Endodermal cell (in vitro differentiated cells): ENCODE results near the gene CDKN1C. TPM values are rescaled to one million over a fixed set of nuclear protein-coding genes. Genes with fewer than 3 reads are reported as not detected.

ENCODE experiments used
- DNase-seq: peaks from one replicate; pipeline ENCODE4 v3.0.0-alpha.2; 2017
- H3K27ac ChIP-seq: 2 replicates; pipeline ENCODE4 v1.5.1; 2013; ENCODE audit warnings: mild to moderate bottlenecking, low read depth, low read length, moderate library complexity
- H3K27me3 ChIP-seq: 2 replicates; pipeline ENCODE4 v1.6.1; 2013; ENCODE audit warnings: mild to moderate bottlenecking, low read length, moderate library complexity; ENCODE audit not compliant: insufficient read depth, control insufficient read depth, poor library complexity, severe bottlenecking
- H3K36me3 ChIP-seq: 2 replicates; pipeline ENCODE4 v1.7.0; 2013; ENCODE audit warnings: mild to moderate bottlenecking, low read length, moderate library complexity; ENCODE audit not compliant: control insufficient read depth, insufficient read depth
- H3K4me1 ChIP-seq: one replicate; pipeline ENCODE4 v1.7.0; 2013; ENCODE audit warnings: low read length; ENCODE audit not compliant: control insufficient read depth, insufficient read depth
- H3K4me3 ChIP-seq: 2 replicates; pipeline ENCODE4 v1.5.1; 2013; ENCODE audit warnings: mild to moderate bottlenecking, low read length, moderate library complexity
- H3K9ac ChIP-seq: 2 replicates; pipeline ENCODE4 v1.6.1; 2013; ENCODE audit warnings: mild to moderate bottlenecking, low read length, moderate library complexity; ENCODE audit not compliant: poor library complexity, severe bottlenecking; ENCODE audit errors: extremely low read depth
- H3K9me3 ChIP-seq: 2 replicates; pipeline ENCODE4 v1.6.1; 2013; ENCODE audit warnings: mild to moderate bottlenecking, low read length, moderate library complexity; ENCODE audit not compliant: control insufficient read depth
- H3K27ac Mint-ChIP-seq: 2 replicates; pipeline ENCODE4 v1.8.0; 2020; ENCODE audit warnings: mixed read lengths
- H3K27me3 Mint-ChIP-seq: 2 replicates; pipeline ENCODE4 v1.8.0; 2021; ENCODE audit warnings: mild to moderate bottlenecking, mixed read lengths; ENCODE audit not compliant: insufficient read depth
- H3K36me3 Mint-ChIP-seq: 2 replicates; pipeline ENCODE4 v1.8.0; 2020; ENCODE audit warnings: low read depth, mixed read lengths
- H3K4me1 Mint-ChIP-seq: 2 replicates; pipeline ENCODE4 v1.8.0; 2020; ENCODE audit warnings: mixed read lengths
- H3K4me3 Mint-ChIP-seq: 2 replicates; pipeline ENCODE4 v1.8.0; 2020; ENCODE audit warnings: mild to moderate bottlenecking, moderate library complexity, mixed read lengths
- H3K9me3 Mint-ChIP-seq: 2 replicates; pipeline ENCODE4 v1.8.0; 2020; ENCODE audit warnings: mild to moderate bottlenecking, mixed read lengths
- WGBS, 2 experiments: methylation state at CpG; one replicate each; pipeline versions ENCODE4 v1.1.5 to v1.1.7; 2013; ENCODE audit warnings: missing lambda C conversion rate in 2 of 2, mixed read lengths in 1 of 2; ENCODE audit not compliant: insufficient coverage in 1 of 2, insufficient read length in 1 of 2; 5-methylcytosine and 5-hydroxymethylcytosine counted together
- total RNA-seq, 2 donors: library from RNA; stranded (reverse); fragmentation: NEBNext Ultra II Directional in 1 of 2; extraction: Animal tissue kit (Norgen Biotek cat#: 25700) in 1 of 2; gene quantifications; 2 replicates in 1 of 2; 3 replicates in 1 of 2; pipeline ENCODE4 v1.2.1, GENCODE V29; 2021
- TF ChIP-seq, protein P1 (sequence below): fragments of 200-600 bp; sonication (generic); conservative IDR thresholded peaks from 2 replicates; pipeline ENCODE4 v1.5.0; 2021; ENCODE audit warnings: antibody characterized with exemption, mild to moderate bottlenecking

CDKN1C gene
- total RNA-seq, 2 donors from 2014 or later = 37.6 to 60.9 TPM

DNA sequence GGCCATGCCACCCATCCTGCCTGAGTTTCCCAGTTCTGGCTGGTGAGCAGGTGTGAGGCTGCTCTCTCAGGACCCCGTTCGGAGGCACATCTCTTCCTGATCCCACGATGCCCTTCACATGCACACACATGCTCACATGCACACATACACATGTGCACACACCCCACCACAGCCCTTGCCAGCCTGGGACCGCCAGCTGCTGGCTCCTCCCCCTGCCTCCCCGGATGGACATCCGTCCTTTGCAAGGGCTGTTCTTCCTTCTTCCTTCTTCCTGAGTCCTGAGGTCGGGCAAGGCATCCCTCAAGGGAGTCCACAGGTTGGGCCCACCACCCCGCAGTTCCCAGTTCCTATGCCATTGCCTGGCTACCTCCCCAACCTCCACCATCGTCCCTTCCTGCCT lies 10.5 kb upstream of the CDKN1C start:
- Histone ChIP-seq H3K9me3 (no peaks in the 10 kb centered on the region), H3K27me3 (no peaks in the 10 kb centered on the region), H3K27ac (no peak overlapping the region), H3K36me3 (no peaks in the 10 kb centered on the region), H3K4me3 (no peak overlapping the region), H3K9ac (no peak overlapping the region), H3K4me1 (no peaks in the 10 kb centered on the region)
- Mint-ChIP-seq H3K36me3 (no peaks in the 10 kb centered on the region), H3K4me1 (peaks cover 2% of the 10 kb centered on the region), H3K27me3 (peaks cover 46% of the 10 kb centered on the region), H3K27ac (no peak overlapping the region), H3K9me3 (no peaks in the 10 kb centered on the region), H3K4me3 (no peak overlapping the region)
- 74 to 80% methylated on average over 4 to 9 of the region's 9 CpGs for whole genome bisulfite sequencing, 2 experiments
- DNase-seq = no peak
- TF ChIP-seq, protein P1, sequence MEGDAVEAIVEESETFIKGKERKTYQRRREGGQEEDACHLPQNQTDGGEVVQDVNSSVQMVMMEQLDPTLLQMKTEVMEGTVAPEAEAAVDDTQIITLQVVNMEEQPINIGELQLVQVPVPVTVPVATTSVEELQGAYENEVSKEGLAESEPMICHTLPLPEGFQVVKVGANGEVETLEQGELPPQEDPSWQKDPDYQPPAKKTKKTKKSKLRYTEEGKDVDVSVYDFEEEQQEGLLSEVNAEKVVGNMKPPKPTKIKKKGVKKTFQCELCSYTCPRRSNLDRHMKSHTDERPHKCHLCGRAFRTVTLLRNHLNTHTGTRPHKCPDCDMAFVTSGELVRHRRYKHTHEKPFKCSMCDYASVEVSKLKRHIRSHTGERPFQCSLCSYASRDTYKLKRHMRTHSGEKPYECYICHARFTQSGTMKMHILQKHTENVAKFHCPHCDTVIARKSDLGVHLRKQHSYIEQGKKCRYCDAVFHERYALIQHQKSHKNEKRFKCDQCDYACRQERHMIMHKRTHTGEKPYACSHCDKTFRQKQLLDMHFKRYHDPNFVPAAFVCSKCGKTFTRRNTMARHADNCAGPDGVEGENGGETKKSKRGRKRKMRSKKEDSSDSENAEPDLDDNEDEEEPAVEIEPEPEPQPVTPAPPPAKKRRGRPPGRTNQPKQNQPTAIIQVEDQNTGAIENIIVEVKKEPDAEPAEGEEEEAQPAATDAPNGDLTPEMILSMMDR = no peak

DNA sequence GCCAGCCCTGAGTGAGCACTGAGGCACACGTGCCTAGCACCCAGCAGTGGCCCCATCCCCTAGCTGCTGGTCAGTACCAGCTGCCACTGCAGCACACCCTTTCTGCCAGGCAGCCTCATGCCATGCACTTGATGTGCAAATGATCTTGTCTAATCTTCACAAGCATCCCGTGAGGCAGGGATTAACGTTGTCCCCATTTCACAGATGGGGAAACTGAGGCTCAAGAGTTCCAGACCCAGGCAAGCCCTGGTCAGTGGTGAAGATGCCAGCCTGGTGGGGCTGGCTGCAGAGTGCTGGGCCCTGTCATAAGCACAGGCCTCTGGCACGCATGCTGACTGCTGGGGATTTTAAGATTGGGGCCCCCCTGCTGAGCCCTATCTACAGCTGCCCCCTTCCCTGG lies 8.4 kb upstream of the CDKN1C start:
- Histone ChIP-seq H3K27me3 (no peaks in the 10 kb centered on the region), H3K36me3 (no peaks in the 10 kb centered on the region), H3K9me3 (no peaks in the 10 kb centered on the region), H3K4me1 (no peaks in the 10 kb centered on the region), H3K27ac (no peak overlapping the region), H3K9ac (no peak overlapping the region), H3K4me3 (no peak overlapping the region)
- H3K9me3 Mint-ChIP-seq = no peaks in the 10 kb centered on the region
- TF ChIP-seq, protein P1 = no peak
- peaks cover 2% of the 10 kb centered on the region for H3K4me1 Mint-ChIP-seq
- DNase-seq = no peak
- 91 to 92% methylated on average over 3 to 4 of the region's 4 CpGs for WGBS, 2 experiments
- no peaks in the 10 kb centered on the region for H3K36me3 Mint-ChIP-seq
- no peak overlapping the region for H3K27ac Mint-ChIP-seq
- no peak overlapping the region for H3K4me3 Mint-ChIP-seq
- H3K27me3 Mint-ChIP-seq = peaks cover 43% of the 10 kb centered on the region

DNA sequence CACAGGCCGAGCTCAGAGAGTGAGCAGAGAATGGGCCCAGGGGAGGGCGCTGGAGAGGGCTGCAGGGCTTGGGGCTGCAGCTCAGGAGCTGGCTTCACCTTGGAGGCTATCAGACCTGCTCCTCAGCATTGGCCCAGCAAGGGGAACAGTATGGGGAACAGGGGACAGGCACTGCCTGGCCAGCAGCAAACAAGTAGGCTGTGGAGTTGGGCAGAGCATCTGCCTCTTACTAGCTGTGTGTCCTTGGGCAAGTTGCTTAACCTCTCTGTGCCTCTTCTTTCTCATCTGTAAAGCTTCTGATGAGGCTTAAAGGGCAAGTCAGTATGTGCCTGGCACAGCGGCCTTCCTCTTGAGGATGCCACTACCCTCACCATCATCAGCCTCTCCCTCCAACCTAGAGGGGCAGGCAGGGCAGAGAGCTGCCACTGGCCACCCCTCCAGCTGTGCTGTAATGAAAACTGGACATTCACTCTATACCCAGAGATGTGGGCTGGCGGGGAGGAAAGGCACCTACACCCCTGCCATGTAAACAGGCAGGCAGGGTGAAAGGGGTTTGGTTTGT lies 7.5 kb upstream of the CDKN1C start:
- Histone ChIP-seq H3K27ac (peak overlapping the region; percentile 55), H3K4me3 (peak overlapping the region; percentile 69), H3K27me3 (no peaks in the 10 kb centered on the region), H3K9me3 (no peaks in the 10 kb centered on the region), H3K9ac (no peak overlapping the region), H3K36me3 (no peaks in the 10 kb centered on the region), H3K4me1 (no peaks in the 10 kb centered on the region)
- Mint-ChIP-seq H3K4me1 (peaks cover 2% of the 10 kb centered on the region), H3K36me3 (no peaks in the 10 kb centered on the region), H3K4me3 (peak overlapping the region; percentile 54), H3K27me3 (peaks cover 44% of the 10 kb centered on the region), H3K27ac (peak overlapping the region; percentile 89), H3K9me3 (no peaks in the 10 kb centered on the region)
- DNase-seq = no peak
- 62 to 70% methylated on average over 2 to 4 of the region's 4 CpGs for WGBS, 2 experiments
- TF ChIP-seq, protein P1 = peak; percentile 60
